ENCODE results near the gene E4F1. TPM values are rescaled to one million over a fixed set of nuclear protein-coding genes. Genes with fewer than 3 reads are reported as not detected.

E4F1 gene
- total RNA-seq, 1 donor = 31.5 TPM

- no peak for DNase-seq (ENCODE audit: insufficient read length, low spot score, missing footprints)
- no peak overlapping the region for H2AFZ ChIP-seq (ENCODE audit: low read length)
- peaks cover 64% of the 10 kb centered on the region for H3K79me2 ChIP-seq (ENCODE audit: insufficient read depth, low read length)
These were observed 4.9 kb downstream of the E4F1 start for GRCh38 chr16:2228161-2228824.

GRCh38 chr16:2229091-2229490, 5.7 kb downstream of the E4F1 start:
- no peaks in the 10 kb centered on the region for H3K9me3 ChIP-seq (ENCODE audit: low read depth, low read length)
- H3K79me2 ChIP-seq (ENCODE audit: insufficient read depth, low read length) = peaks cover 59% of the 10 kb centered on the region
- H3K27ac ChIP-seq (ENCODE audit: low read depth, low read length) = no peak overlapping the region
- peaks cover 31% of the 10 kb centered on the region for H3K36me3 ChIP-seq (ENCODE audit: insufficient read depth, low read length)
- H2AFZ ChIP-seq (ENCODE audit: low read length) = no peak overlapping the region
- H3K4me3 ChIP-seq (ENCODE audit: insufficient read depth, low read length) = no peak overlapping the region
- H4K20me1 ChIP-seq (ENCODE audit: insufficient read depth, low read length) = peaks cover 54% of the 10 kb centered on the region
- no peaks in the 10 kb centered on the region for H3K27me3 ChIP-seq (ENCODE audit: insufficient read depth, low read length)
- H3K4me1 ChIP-seq (ENCODE audit: insufficient read depth, low read length) = peaks cover 14% of the 10 kb centered on the region
- no peak overlapping the region for H3K4me2 ChIP-seq (ENCODE audit: insufficient read depth, low read length)
- DNase-seq (ENCODE audit: insufficient read length, low spot score, missing footprints) = no peak
- TF ChIP-seq, protein P1, sequence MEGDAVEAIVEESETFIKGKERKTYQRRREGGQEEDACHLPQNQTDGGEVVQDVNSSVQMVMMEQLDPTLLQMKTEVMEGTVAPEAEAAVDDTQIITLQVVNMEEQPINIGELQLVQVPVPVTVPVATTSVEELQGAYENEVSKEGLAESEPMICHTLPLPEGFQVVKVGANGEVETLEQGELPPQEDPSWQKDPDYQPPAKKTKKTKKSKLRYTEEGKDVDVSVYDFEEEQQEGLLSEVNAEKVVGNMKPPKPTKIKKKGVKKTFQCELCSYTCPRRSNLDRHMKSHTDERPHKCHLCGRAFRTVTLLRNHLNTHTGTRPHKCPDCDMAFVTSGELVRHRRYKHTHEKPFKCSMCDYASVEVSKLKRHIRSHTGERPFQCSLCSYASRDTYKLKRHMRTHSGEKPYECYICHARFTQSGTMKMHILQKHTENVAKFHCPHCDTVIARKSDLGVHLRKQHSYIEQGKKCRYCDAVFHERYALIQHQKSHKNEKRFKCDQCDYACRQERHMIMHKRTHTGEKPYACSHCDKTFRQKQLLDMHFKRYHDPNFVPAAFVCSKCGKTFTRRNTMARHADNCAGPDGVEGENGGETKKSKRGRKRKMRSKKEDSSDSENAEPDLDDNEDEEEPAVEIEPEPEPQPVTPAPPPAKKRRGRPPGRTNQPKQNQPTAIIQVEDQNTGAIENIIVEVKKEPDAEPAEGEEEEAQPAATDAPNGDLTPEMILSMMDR (IDR thresholded peaks at IDR 0.05; ENCODE audit: extremely low read depth, low read depth, low read length) = no peak

More at GRCh38 chr16:2228161-2228824, 4.9 kb downstream of the E4F1 start:
- Histone ChIP-seq H3K27me3 (ENCODE audit: insufficient read depth, low read length) (no peaks in the 10 kb centered on the region), H3K4me3 (ENCODE audit: insufficient read depth, low read length) (no peak overlapping the region), H3K27ac (ENCODE audit: low read depth, low read length) (no peak overlapping the region), H3K36me3 (ENCODE audit: insufficient read depth, low read length) (peaks cover 28% of the 10 kb centered on the region), H3K4me2 (ENCODE audit: insufficient read depth, low read length) (no peak overlapping the region), H3K9me3 (ENCODE audit: low read depth, low read length) (no peaks in the 10 kb centered on the region), H4K20me1 (ENCODE audit: insufficient read depth, low read length) (peaks cover 54% of the 10 kb centered on the region), H3K4me1 (ENCODE audit: insufficient read depth, low read length) (peaks cover 14% of the 10 kb centered on the region)
- TF ChIP-seq, protein P1 (IDR thresholded peaks at IDR 0.05; ENCODE audit: extremely low read depth, low read depth, low read length) = no peak

GRCh38 chr16:2229632-2230250, 6.3 kb downstream of the E4F1 start:
- Histone ChIP-seq H3K27me3 (ENCODE audit: insufficient read depth, low read length) (no peaks in the 10 kb centered on the region), H3K4me2 (ENCODE audit: insufficient read depth, low read length) (no peak overlapping the region), H3K79me2 (ENCODE audit: insufficient read depth, low read length) (peaks cover 53% of the 10 kb centered on the region), H3K36me3 (ENCODE audit: insufficient read depth, low read length) (peaks cover 36% of the 10 kb centered on the region), H3K4me1 (ENCODE audit: insufficient read depth, low read length) (peaks cover 8% of the 10 kb centered on the region), H3K4me3 (ENCODE audit: insufficient read depth, low read length) (no peak overlapping the region), H3K27ac (ENCODE audit: low read depth, low read length) (no peak overlapping the region), H3K9me3 (ENCODE audit: low read depth, low read length) (no peaks in the 10 kb centered on the region), H2AFZ (ENCODE audit: low read length) (no peak overlapping the region), H4K20me1 (ENCODE audit: insufficient read depth, low read length) (peaks cover 52% of the 10 kb centered on the region)
- no peak for DNase-seq (ENCODE audit: insufficient read length, low spot score, missing footprints)
- TF ChIP-seq, protein P1 (IDR thresholded peaks at IDR 0.05; ENCODE audit: extremely low read depth, low read depth, low read length) = no peak

GRCh38 chr16:2230376-2230775, 7.0 kb downstream of the E4F1 start:
- Histone ChIP-seq H3K27ac (ENCODE audit: low read depth, low read length) (no peak overlapping the region), H3K27me3 (ENCODE audit: insufficient read depth, low read length) (no peaks in the 10 kb centered on the region), H3K4me1 (ENCODE audit: insufficient read depth, low read length) (peaks cover 7% of the 10 kb centered on the region), H2AFZ (ENCODE audit: low read length) (no peak overlapping the region), H3K9me3 (ENCODE audit: low read depth, low read length) (no peaks in the 10 kb centered on the region), H3K36me3 (ENCODE audit: insufficient read depth, low read length) (peaks cover 42% of the 10 kb centered on the region), H4K20me1 (ENCODE audit: insufficient read depth, low read length) (peaks cover 47% of the 10 kb centered on the region), H3K79me2 (ENCODE audit: insufficient read depth, low read length) (peaks cover 46% of the 10 kb centered on the region), H3K4me2 (ENCODE audit: insufficient read depth, low read length) (no peak overlapping the region), H3K4me3 (ENCODE audit: insufficient read depth, low read length) (no peak overlapping the region)
- TF ChIP-seq, protein P1 (IDR thresholded peaks at IDR 0.05; ENCODE audit: extremely low read depth, low read depth, low read length) = no peak
- no peak for DNase-seq (ENCODE audit: insufficient read length, low spot score, missing footprints)

All from osteoblast (primary cell).